Ovary (tissue), 3 donors: ENCODE measurements around the gene HHIPL2.

Source experiments
- CTCF ChIP-seq, 3 donors: fragments of 450-650 bp in 2 of 3; fragments of 200-600 bp in 1 of 3; IDR thresholded peaks; one replicate each; pipeline versions ENCODE4 v1.5.1 to v1.8.0; 2016 to 2022; ENCODE audit warnings: antibody characterized with exemption in 3 of 3, mild to moderate bottlenecking in 1 of 3
- EP300 ChIP-seq: sonication (generic); formaldehyde crosslinking; IDR thresholded peaks from one replicate; pipeline ENCODE4 v1.6.1; 2017; ENCODE audit warnings: antibody characterized with exemption
- donor health status: DM: no; HTN: no; CAD: no.

DNA sequence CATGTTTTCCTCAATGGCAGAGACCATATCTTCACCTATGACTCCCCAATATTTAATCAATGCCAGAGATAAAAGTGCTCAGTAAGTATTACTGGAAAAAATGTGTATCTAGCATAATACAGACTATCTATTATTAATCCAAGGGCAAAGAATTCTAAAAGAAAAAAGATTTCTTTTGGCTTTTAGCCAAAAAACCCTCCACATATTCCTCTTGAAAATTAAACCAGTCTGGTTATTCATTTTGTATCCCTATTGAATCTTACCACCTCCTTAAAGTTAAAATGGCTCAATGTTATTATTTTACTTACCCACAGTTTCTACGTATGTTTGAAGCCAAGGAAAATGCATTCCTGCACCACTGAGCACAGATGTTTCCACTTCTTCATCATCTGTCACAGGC is 40.2 kb upstream of the HHIPL2 start:
- TF ChIP-seq CTCF (IDR thresholded peaks at IDR 0.05) = no peak
- no peak for TF ChIP-seq EP300
